HFFc6 (cell line): ENCODE results near the gene TELO2. TPM values are rescaled to one million over a fixed set of nuclear protein-coding genes. Genes with fewer than 3 reads are reported as not detected.

Experiments used
- DNase-seq: peaks from one replicate; pipeline ENCODE4 v3.0.0-alpha.2; 2018
- H3K27ac Mint-ChIP-seq: 2 replicates; pipeline ENCODE4 v1.8.0; 2020; ENCODE audit warnings: mild to moderate bottlenecking, mixed read lengths
- H3K27me3 Mint-ChIP-seq: 2 replicates; pipeline ENCODE4 v1.8.0; 2021; ENCODE audit warnings: mild to moderate bottlenecking, moderate library complexity, mixed read lengths; ENCODE audit not compliant: insufficient read depth
- H3K36me3 Mint-ChIP-seq: 2 replicates; pipeline ENCODE4 v1.8.0; 2021; ENCODE audit warnings: low read depth, mixed read lengths
- H3K4me1 Mint-ChIP-seq: 2 replicates; pipeline ENCODE4 v1.8.0; 2020; ENCODE audit warnings: low read depth, mixed read lengths
- H3K4me3 Mint-ChIP-seq: 2 replicates; pipeline ENCODE4 v1.8.0; 2020; ENCODE audit warnings: mild to moderate bottlenecking, moderate library complexity, mixed read lengths
- H3K9me3 Mint-ChIP-seq: 2 replicates; pipeline ENCODE4 v1.8.0; 2020; ENCODE audit warnings: mild to moderate bottlenecking, mixed read lengths
- total RNA-seq, 6 experiments: library from RNA; stranded (reverse); fragmentation: NEBNext Ultra II Directional; extraction: Animal tissue kit (Norgen Biotek cat#: 25700); gene quantifications; 2 replicates in 1 of 6; 3 replicates in 5 of 6; pipeline ENCODE4 v1.2.3, GENCODE V29; 2021
- TF ChIP-seq, protein P1 (sequence below): fragments of 200-600 bp; sonication (generic); IDR thresholded peaks from 2 replicates; pipeline ENCODE4 v1.5.0; 2021; ENCODE audit warnings: antibody characterized with exemption, mild to moderate bottlenecking

The TELO2 gene
- total RNA-seq, 6 experiments from 2014 or later = 28.6 to 37.4 (median 34.8) TPM

DNA sequence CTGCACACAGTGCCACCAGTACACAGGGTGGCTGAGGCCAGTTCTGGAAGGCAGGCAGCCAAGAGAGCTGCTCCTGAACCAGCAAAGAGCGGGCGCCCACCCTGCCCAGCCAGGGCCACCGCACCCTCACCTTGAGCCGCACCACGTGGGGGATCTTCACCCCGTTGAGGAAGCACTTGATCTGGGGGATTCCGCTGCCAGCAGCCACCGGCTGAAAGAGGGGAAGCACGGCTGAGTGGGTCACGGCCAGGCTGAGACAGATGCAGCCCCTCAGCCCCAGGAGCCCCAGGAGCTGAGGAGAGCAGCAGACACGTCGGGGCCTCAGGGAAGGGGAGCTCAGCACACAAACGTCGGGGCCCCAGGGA lies 34.2 kb upstream of the TELO2 start:
- H3K9me3 Mint-ChIP-seq = no peaks in the 10 kb centered on the region

DNA sequence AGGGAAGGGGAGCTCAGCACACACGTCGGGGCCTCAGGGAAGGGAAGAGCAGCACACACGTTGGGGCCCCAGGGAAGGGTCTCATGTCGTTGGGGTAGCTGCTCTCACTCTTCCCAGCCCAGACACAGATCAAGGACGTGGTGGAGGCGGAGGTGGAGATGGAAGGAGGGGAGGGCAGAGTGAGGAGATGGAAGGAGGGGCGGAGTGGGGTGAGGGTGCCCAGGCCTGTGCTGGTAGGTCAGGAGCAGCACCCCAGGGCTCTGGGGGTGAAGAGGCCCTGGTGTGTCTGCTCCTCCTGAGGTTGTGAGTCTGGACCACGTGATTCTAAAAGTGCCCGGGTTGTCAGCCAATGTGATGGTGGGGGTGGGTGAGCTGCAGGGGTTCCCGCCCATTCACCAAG lies 33.2 kb upstream of the TELO2 start:
- Mint-ChIP-seq H3K27ac (no peak overlapping the region), H3K4me3 (no peak overlapping the region), H3K9me3 (no peaks in the 10 kb centered on the region), H3K36me3 (no peaks in the 10 kb centered on the region), H3K4me1 (no peaks in the 10 kb centered on the region), H3K27me3 (no peaks in the 10 kb centered on the region; the same call in 1 of the 2 replicates)
- TF ChIP-seq, protein P1, sequence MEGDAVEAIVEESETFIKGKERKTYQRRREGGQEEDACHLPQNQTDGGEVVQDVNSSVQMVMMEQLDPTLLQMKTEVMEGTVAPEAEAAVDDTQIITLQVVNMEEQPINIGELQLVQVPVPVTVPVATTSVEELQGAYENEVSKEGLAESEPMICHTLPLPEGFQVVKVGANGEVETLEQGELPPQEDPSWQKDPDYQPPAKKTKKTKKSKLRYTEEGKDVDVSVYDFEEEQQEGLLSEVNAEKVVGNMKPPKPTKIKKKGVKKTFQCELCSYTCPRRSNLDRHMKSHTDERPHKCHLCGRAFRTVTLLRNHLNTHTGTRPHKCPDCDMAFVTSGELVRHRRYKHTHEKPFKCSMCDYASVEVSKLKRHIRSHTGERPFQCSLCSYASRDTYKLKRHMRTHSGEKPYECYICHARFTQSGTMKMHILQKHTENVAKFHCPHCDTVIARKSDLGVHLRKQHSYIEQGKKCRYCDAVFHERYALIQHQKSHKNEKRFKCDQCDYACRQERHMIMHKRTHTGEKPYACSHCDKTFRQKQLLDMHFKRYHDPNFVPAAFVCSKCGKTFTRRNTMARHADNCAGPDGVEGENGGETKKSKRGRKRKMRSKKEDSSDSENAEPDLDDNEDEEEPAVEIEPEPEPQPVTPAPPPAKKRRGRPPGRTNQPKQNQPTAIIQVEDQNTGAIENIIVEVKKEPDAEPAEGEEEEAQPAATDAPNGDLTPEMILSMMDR = no peak
- no peak for DNase-seq

More for the DNA sequence above, 34.2 kb upstream of the TELO2 start:
- H3K27me3 Mint-ChIP-seq = no peaks in the 10 kb centered on the region; the same call in 1 of the 2 replicates
- H3K4me1 Mint-ChIP-seq = no peaks in the 10 kb centered on the region
- TF ChIP-seq, protein P1 = no peak
- no peak for DNase-seq
- H3K27ac Mint-ChIP-seq = no peak overlapping the region
- no peak overlapping the region for H3K4me3 Mint-ChIP-seq
- no peaks in the 10 kb centered on the region for H3K36me3 Mint-ChIP-seq

DNA sequence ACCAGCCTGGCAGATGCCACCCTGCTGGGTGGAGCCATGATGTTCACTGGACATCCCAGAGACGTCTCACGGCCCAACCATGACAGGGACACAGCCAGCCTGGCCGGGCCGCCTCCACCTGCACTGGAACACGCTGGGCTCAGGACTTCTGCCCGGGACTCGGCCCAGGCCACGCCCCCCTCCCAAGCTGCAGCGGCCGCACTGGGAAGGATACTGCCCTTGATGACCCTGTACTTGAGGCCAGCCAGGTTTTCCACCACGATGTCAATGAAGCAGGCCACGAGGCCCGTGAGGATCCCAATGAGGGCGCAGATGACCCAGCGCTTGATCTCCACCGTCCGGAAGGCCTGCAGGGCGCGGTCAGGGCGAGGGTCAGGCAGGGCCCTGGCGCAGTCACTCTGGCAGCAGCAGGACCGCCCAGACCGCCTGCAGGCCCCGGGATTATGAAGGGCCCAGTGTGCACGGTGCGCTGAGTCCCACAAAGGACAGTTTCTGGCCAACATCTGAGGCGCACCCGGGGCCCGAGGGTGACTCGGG lies 32.5 kb upstream of the TELO2 start:
- Mint-ChIP-seq H3K4me3 (no peak overlapping the region), H3K27ac (no peak overlapping the region), H3K9me3 (no peaks in the 10 kb centered on the region), H3K36me3 (no peaks in the 10 kb centered on the region), H3K27me3 (no peaks in the 10 kb centered on the region; the same call in 1 of the 2 replicates), H3K4me1 (no peaks in the 10 kb centered on the region)
- TF ChIP-seq, protein P1 = no peak
- no peak for DNase-seq

DNA sequence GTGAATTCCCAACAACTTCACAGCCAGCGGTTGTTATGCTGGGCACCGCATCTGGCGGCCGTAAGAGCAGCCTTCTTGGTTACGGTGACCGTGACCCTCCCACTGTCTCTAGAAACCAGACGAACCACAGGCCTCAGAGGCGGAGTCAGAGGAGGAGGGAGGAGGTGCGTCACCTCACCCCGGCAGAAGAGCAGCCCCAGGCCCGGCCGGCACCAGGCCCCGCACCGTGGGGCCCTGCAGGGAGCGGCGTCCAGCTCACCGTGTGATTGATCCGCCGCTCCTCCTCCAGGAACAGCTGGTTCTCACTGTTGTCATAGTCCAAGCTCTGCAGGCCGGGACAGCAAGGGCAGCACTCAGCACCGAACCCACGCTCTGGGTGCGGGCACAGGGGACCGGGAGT lies 32.0 kb upstream of the TELO2 start:
- H3K4me3 Mint-ChIP-seq = no peak overlapping the region
- no peaks in the 10 kb centered on the region; the same call in 1 of the 2 replicates for H3K27me3 Mint-ChIP-seq
- H3K4me1 Mint-ChIP-seq = no peaks in the 10 kb centered on the region
- no peaks in the 10 kb centered on the region for H3K9me3 Mint-ChIP-seq
- DNase-seq = no peak
- TF ChIP-seq, protein P1 = no peak
- H3K27ac Mint-ChIP-seq = no peak overlapping the region
- no peaks in the 10 kb centered on the region for H3K36me3 Mint-ChIP-seq

DNA sequence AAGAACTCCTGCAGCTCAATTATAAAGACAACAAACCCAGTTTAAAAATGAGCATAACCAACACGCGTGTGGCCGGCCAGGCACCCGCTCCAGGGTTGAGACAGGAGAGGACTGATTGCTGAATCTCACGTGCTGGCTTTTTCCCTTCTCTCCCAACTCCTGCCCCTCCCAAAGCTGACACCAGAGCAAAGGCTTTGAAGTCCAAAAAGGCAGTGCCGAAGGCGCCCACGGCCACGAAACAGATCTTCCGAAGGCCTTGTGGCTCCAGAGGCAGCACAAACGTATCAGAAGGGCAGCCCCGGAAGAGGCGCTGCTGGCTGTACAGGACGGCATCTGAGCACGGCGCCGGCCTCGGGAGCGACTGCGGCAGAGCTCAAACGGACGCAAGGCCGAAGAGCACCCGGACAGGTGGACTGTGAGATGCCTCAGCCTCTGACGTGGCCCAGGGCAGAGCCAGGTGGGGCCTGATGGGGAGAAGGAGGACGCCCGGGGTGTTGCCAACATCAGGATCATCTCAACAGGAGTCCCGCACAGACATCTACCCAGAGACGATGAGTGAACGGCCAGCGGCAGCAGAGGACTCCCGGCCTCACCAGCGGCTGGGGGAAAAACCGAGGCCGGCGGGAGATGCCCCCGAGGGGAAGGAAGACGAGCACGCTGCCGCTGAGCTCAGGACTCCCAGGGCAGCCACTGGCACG lies 28.8 kb upstream of the TELO2 start:
- Mint-ChIP-seq H3K27ac (no peak overlapping the region), H3K27me3 (no peaks in the 10 kb centered on the region), H3K9me3 (no peaks in the 10 kb centered on the region), H3K4me3 (no peak overlapping the region), H3K36me3 (no peaks in the 10 kb centered on the region), H3K4me1 (no peaks in the 10 kb centered on the region)
- TF ChIP-seq, protein P1 = no peak
- no peak for DNase-seq
